Spleen (tissue), 7 donors: ENCODE results near the gene DUSP15.

Experiments used
- POLR2A ChIP-seq, 3 donors: fragments of 450-650 bp; IDR thresholded peaks; one replicate each; pipeline ENCODE4 v1.5.1; 2017; ENCODE audit warnings: antibody characterized with exemption in 3 of 3, mild to moderate bottlenecking in 1 of 3
- TF ChIP-seq, protein P1 (sequence below), 11 experiments: fragments of 200-600 bp in 7 of 11; fragments of 450-650 bp in 4 of 11; sonication (generic) in 4 of 11; IDR thresholded peaks in 8 of 11; conservative IDR thresholded peaks in 3 of 11; 1 replicate in 7 of 11; 2 replicates in 4 of 11; pipeline versions ENCODE4 v1.4.0 to v1.8.0; 2016 to 2021; ENCODE audit warnings: antibody characterized with exemption in 11 of 11, inconsistent platforms in 4 of 11, mild to moderate bottlenecking in 1 of 11
- donor health status: DM: no; HTN: no; CAD: no; lungs with moderate emphysema.
- donor health status: DM: no; HTN: no; CAD: no.
- donor health status: DM: no; HTN: no; CAD: no.

DNA sequence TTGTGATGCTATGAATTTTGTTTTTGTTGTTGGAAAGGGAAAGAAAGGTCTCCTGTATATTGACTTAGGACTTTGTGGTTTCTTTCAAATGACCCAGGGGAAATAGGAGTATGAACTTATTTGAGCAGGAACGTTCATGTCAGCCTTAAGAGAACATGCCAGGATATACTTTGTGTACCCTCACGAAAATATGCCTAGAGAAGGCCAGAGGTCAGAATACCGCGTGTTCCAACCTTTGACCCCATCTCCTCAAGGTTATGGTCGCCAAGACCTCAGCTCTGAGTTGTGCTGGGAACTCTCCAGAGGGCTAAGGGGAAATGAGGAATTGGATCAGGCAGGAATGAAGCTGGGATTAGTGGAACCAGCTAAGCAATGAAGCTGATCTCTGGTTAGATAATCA, 11.6 kb upstream of the DUSP15 start:
- TF ChIP-seq, protein P1, sequence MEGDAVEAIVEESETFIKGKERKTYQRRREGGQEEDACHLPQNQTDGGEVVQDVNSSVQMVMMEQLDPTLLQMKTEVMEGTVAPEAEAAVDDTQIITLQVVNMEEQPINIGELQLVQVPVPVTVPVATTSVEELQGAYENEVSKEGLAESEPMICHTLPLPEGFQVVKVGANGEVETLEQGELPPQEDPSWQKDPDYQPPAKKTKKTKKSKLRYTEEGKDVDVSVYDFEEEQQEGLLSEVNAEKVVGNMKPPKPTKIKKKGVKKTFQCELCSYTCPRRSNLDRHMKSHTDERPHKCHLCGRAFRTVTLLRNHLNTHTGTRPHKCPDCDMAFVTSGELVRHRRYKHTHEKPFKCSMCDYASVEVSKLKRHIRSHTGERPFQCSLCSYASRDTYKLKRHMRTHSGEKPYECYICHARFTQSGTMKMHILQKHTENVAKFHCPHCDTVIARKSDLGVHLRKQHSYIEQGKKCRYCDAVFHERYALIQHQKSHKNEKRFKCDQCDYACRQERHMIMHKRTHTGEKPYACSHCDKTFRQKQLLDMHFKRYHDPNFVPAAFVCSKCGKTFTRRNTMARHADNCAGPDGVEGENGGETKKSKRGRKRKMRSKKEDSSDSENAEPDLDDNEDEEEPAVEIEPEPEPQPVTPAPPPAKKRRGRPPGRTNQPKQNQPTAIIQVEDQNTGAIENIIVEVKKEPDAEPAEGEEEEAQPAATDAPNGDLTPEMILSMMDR (IDR thresholded peaks at IDR 0.05 in 8 of 11, conservative IDR thresholded peaks at IDR 0.05 in 3 of 11): no peak
- no peak for TF ChIP-seq POLR2A (IDR thresholded peaks at IDR 0.05)
